Sciatic nerve (tissue), 2 donors: Measurements from ENCODE around the gene TBC1D24. TPM values are rescaled to one million over a fixed set of nuclear protein-coding genes. Genes with fewer than 3 reads are reported as not detected.

ENCODE experiments used
- ATAC-seq: fragments of 200-7000 bp; cut with Tn5 transposase; one replicate; pipeline ENCODE4 v1.9.1; 2020; ENCODE audit warnings: mild to moderate bottlenecking, moderate library complexity
- DNase-seq: peaks from one replicate; pipeline ENCODE4 v3.0.0-alpha.2; 2020; ENCODE audit warnings: low spot score
- intact Hi-C: fragments of 100-400 bp; cut with DNase I; formaldehyde crosslinking; loops from one replicate; pipeline ENCODE4 v1.14.2; 2022
- total RNA-seq: library from RNA; stranded (reverse); fragmentation: NEBNext Ultra II Directional; extraction: Animal tissue kit (Norgen Biotek cat#: 25700); gene quantifications from one replicate; pipeline ENCODE4 v1.2.1, GENCODE V29; 2021
- donor health status: DM: no; HTN: no; CAD: no.
- donor health status: DM: no; HTN: no; CAD: no.

The TBC1D24 gene
- total RNA-seq, 1 donor from 2014 or later: 15.4 TPM

DNA sequence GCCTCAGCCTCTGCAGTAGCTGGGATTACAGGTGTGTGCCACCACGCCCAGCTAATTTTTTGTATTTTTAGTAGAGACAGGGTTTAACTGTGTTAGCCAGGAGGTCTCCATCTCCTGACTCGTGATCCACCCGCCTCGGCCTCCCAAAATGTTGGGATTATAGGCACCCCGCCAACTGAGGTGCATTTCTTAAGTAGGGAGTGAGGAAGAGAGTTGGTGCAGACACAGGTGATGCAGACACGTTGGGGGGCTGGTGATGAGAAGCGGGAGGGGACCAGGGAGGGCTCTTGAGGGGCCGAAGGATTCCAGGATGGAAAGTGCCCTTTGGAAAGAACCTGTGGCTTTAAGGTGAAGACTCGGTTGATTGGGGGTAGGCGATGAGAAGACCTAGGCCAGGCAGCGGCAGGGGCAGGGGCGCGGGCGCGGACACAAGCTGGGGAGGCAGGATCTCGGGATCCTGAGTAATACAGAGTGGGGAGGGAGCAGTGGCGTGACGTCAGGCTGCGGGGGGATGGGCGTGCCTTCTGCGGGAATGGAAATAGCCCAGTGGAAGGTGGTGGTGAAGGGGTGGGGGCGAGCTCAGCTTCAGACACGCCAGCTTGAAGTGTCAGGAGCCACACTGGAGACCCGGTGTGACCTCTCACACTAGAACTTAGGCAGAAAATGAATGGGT is 36.3 kb downstream of the TBC1D24 start:
- DNase-seq (peak; percentile 91), ATAC-seq (peak; percentile 53)
- intact Hi-C loops: no loop called here

DNA sequence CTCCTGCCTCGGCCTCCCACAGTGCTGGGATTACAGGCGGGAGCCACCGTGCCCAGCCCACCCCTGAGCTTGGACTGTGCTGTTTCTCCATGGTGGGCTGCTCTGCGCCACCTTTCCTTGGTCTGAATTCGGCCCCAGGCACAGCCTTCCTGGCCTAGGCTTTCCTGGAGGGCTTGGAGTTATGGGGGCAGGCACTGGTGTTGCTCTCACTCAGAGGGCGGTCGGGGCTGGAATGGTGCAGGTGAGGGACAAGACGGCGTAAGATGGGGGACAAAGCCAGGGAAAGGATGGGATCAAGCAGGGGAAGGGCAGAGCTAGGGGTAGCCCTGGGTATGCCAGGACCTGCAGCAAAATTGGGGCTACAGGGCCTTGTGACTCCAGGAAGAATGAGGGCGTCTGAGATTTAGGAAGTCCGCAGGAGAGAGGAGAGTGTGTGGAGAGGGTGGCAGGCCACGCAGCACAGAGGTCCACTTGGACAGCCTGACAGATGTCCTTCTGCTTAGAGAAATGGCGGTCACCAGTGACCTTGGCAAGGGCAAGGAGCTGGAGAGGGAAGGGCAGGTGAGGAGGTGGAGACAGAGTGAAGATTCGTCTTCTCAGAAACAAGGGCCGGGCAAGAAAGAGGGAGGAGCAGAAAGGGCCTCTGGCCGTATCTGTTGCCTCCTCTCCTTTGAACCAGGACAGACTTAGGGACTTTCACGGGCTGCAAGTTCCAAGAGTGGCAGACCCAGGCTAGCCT is 37.2 kb downstream of the TBC1D24 start:
- intact Hi-C loops: no loop called here
- DNase-seq (peak; percentile 62), ATAC-seq (no peak)

- intact Hi-C loops: no loop called here
- peak; percentile 1 for ATAC-seq
- DNase-seq: peak; percentile 68
Measured at GRCh38 chr16:2512735-2513404, 37.9 kb downstream of the TBC1D24 start.

DNA sequence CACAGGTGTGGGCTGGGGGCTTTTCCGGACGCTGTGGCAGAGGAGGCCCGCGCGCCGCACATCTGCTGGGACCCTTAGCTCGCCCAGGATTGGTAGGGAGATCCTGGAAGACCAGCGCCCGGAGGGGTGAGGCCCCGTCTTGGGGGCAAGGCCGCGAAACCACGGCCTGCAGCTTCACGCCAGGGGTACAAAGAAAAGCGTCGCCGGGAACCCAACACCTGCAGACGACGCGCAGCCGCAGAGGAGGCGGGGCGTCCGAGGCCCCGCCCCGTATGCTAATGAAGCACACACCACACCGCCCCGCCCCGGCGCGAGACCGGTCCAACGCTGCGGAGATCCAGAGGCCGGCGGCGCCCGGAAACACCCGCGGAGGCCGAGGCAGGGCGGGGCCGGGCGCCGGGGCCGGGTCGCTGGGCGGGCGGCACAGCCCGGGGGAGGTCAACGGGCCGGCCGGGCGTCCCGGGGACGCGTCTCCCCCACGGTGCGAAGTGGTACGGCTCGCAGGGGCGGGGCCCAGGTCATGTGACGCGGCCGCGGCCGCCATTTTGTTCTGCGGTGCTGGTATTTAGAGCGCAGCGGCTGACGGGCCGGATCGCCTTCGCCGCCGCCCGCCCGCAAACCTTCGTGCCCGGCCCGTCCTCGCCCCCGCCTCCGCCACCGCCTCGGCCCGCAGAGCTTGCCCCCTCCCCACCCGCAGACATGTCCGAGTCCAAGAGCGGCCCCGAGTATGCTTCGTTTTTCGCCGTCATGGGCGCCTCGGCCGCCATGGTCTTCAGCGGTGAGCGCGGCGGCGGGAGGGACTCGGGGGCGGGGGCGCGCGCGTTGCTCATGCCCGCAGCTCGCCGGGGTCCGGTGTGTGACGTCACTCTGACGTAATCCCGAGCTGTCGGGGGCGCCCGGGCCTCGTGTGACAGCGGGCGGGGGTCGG is 38.7 kb downstream of the TBC1D24 start, which contains the start of gene ATP6V0C:
Gene ATP6V0C, plus strand, starts transcription at position 548 of the 928 bp plus-strand sequence. Its CDS starts 152 bp downstream, at position 700.
- peak; percentile 88 for ATAC-seq
- intact Hi-C loops: no loop called here

DNA sequence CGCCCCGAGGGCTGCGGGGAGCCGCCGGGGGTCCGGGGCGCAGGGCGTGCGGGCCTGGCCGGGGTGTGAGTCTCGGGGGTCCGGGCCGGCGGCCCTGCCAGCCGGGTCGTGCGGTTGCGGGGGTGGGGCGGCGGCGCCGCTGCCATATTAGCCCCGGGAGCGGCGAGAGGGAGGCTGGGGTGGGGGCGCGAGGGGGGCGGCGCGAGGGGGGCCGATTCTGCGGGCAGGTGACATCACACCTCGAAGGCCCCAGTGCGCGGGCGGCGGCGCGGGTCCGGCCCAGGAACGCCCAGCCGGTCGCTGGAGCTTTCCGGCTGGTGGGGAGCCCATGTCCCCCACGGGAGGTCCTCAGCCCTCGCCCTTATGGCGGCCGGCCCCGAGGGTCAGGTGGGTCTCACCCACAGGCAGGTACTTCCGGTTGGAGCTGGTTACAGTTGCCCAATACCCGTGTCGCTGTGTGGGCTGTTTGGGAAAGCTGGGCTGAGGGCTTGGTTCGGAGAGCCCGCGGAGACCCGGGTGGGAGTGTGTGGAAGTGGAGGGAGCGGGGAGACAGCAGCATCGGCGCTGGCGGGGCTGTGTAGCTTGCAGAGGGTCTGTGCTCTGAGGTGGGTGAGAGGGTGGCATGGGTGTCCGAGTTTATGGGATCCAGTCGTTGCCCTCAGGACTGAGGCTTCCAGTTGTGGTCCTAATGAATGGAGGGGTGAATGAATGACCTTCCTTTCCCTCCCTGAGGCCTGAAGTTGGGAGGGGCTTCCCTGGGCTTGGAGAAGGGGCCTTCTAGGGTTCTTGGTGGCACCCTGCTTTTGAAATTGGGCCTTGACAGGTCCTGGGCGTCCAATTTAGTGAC is 39.6 kb downstream of the TBC1D24 start:
- no peak for DNase-seq
- intact Hi-C loops: no loop called here
- no peak for ATAC-seq

More for the DNA sequence above, 38.7 kb downstream of the TBC1D24 start, which contains the start of gene ATP6V0C:
- DNase-seq: peak; percentile 95

- ATAC-seq: no peak
Measured at GRCh38 chr16:2515180-2515851, 40.4 kb downstream of the TBC1D24 start.

GRCh38 chr16:2516391-2517240 is 41.7 kb downstream of the TBC1D24 start:
- intact Hi-C loops: no loop called here
- ATAC-seq (no peak), DNase-seq (no peak)

More at GRCh38 chr16:2515180-2515851, 40.4 kb downstream of the TBC1D24 start:
- intact Hi-C loops: no loop called here
- no peak for DNase-seq

DNA sequence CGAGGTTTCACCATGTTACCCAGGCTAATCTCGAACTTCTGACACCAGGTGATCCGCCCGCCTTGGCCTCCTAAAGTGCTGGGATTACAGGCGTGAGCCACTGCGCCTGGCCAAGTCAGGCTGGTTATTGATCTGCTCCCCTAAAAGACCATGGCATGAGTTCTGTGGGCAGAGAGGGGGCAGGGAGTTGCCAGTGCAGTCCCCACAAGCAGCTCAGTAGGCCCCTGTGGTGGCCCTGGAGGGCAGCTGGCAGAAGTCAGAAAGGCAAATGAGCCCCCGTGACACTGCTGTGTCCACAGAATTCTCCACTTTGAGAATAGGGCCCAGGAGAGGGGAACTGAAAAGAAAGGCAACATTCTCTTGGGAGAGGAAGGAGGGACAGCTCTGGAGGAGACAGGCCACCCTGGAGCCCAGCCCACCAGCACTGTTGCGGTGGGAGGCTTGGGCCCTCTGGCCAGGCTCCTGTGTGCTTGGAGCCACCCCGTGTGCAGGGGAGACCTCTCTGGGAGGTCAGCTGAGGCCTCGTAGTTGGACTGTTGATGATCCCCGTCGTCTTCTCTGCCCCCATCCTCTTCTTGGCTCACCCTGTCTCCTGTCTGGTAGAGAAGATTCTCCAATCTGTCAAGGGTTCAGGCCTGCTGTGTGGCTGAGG is 43.2 kb downstream of the TBC1D24 start:
- ATAC-seq: no peak
- no peak for DNase-seq
- intact Hi-C loops: no loop called here

DNA sequence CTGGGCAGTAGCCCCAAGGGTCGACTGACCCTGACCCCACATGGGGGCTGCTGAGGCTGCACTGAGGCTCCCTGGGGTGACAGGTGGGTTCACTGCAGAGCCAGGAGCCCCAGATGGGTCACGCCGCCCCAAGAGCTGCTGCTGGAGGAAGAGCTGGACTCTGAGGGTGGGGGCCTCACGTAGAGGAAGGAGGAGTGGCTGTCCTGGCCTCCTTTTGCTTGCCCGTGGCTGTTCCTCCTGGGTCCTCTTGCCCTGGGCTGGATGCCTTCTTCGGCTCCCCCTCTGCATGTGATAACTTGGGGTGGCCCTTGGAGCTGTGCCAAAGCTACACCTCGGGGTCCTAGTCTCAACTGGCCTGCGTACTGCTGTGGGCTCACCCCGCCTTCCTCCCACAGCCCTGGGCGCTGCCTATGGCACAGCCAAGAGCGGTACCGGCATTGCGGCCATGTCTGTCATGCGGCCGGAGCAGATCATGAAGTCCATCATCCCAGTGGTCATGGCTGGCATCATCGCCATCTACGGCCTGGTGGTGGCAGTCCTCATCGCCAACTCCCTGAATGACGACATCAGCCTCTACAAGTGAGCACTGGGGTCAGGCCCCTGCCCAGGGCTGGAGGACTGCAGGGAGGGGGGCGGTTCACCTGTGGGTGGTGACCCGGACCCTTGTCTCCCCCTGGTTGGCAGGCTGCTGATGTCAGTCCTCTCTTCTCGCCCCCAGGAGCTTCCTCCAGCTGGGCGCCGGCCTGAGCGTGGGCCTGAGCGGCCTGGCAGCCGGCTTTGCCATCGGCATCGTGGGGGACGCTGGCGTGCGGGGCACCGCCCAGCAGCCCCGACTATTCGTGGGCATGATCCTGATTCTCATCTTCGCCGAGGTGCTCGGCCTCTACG is 44.1 kb downstream of the TBC1D24 start:
- intact Hi-C loops: no loop called here
- ATAC-seq (no peak), DNase-seq (peak; percentile 77)

GRCh38 chr16:2519711-2520080 is 44.8 kb downstream of the TBC1D24 start:
- intact Hi-C loops: no loop called here
- no peak for DNase-seq
- ATAC-seq: peak; percentile 10

DNA sequence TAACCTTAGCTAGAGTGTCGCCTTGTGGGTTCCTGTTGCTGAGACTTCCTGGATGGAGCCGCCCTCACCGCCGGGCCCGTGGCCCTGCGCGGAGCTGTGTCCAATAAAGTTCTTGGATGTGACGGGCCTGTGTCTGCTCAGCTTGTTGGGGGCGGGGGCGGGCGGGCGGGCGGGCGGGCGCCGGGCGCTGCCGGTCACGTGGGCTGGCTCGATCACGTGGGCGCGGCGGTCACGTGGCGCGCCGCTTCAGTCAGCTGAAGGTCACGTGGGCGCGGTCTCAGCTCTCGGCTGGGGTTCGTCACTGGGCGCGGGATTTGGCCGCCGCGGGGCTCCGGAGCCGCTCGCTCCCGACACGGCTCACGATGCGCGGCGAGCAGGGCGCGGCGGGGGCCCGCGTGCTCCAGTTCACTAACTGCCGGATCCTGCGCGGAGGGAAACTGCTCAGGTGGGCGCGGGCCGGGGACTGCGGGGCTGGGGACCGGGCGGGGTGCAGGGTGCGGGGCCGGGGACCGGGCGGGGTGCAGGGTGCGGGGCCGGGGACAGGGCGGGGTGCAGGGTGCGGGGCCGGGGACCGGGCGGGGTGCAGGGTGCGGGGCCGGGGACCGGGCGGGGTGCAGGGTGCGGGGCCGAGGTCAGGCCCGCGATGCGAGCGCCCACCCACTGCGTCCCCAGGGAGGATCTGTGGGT is 45.3 kb downstream of the TBC1D24 start, which contains the start of gene AMDHD2:
Gene AMDHD2, plus strand, starts transcription at position 275 of the 687 bp plus-strand sequence. Its CDS starts 88 bp downstream, at position 363.
- peak; percentile 97 for DNase-seq
- intact Hi-C loops: no loop called here
- ATAC-seq: peak; percentile 86

- intact Hi-C loops: no loop called here
- peak; percentile 3 for ATAC-seq
- peak; percentile 72 for DNase-seq
Measured at GRCh38 chr16:2520784-2521531, 46.0 kb downstream of the TBC1D24 start.

GRCh38 chr16:2523801-2524231 is 48.9 kb downstream of the TBC1D24 start:
- DNase-seq (no peak), ATAC-seq (no peak)
- intact Hi-C loops: no loop called here
